T-helper 2 cell treated with Interferon-gamma antibody and Interleukin-4, amounts not matched to agents 5 μg/mL and 100 μg/mL, for 36 hours (primary cell): Measurements from ENCODE around the gene EPHA6.
"Not testable (repeated sequence)": the region's sequence is repeated elsewhere in the genome, so short reads cannot be mapped to it uniquely, and the experiment has no call there.

Source experiments
- DNase-seq: peaks from one replicate; pipeline ENCODE4 v3.0.0; 2021; ENCODE audit warnings: low spot score
- H3K27ac Mint-ChIP-seq: one replicate; pipeline ENCODE4 v1.8.0; 2021; ENCODE audit warnings: mild to moderate bottlenecking, mixed read lengths
- H3K27me3 Mint-ChIP-seq: one replicate; pipeline ENCODE4 v1.8.0; 2021; ENCODE audit warnings: low read depth, mixed read lengths
- H3K36me3 Mint-ChIP-seq: one replicate; pipeline ENCODE4 v1.8.0; 2021; ENCODE audit warnings: low read depth, mixed read lengths
- H3K4me1 Mint-ChIP-seq: one replicate; pipeline ENCODE4 v1.8.0; 2021; ENCODE audit warnings: low read depth, mixed read lengths
- H3K4me3 Mint-ChIP-seq: one replicate; pipeline ENCODE4 v1.8.0; 2022; ENCODE audit warnings: mild to moderate bottlenecking, moderate library complexity, mixed read lengths
- H3K9me3 Mint-ChIP-seq: one replicate; pipeline ENCODE4 v1.8.0; 2021; ENCODE audit warnings: mixed read lengths

Gene EPHA6

GRCh38 chr3:96852849-96853248 is 38.5 kb downstream of the EPHA6 start:
- no peak overlapping the region for H3K4me3 Mint-ChIP-seq
- no peaks in the 10 kb centered on the region for H3K27me3 Mint-ChIP-seq
- DNase-seq: no peak
- no peak overlapping the region for H3K27ac Mint-ChIP-seq
- no peaks in the 10 kb centered on the region for H3K4me1 Mint-ChIP-seq
- no peaks in the 10 kb centered on the region for H3K9me3 Mint-ChIP-seq
- H3K36me3 Mint-ChIP-seq: no peaks in the 10 kb centered on the region

- no peaks in the 10 kb centered on the region for H3K27me3 Mint-ChIP-seq
- no peak overlapping the region for H3K4me3 Mint-ChIP-seq
- DNase-seq: no peak
- H3K27ac Mint-ChIP-seq: no peak overlapping the region
- H3K4me1 Mint-ChIP-seq: no peaks in the 10 kb centered on the region
- no peaks in the 10 kb centered on the region for H3K36me3 Mint-ChIP-seq
- no peaks in the 10 kb centered on the region for H3K9me3 Mint-ChIP-seq
Measured at GRCh38 chr3:96860882-96861281, 46.5 kb downstream of the EPHA6 start.

- Mint-ChIP-seq H3K9me3 (no peaks in the 10 kb centered on the region), H3K4me1 (no peaks in the 10 kb centered on the region), H3K4me3 (no peak overlapping the region), H3K27ac (no peak overlapping the region), H3K27me3 (no peaks in the 10 kb centered on the region), H3K36me3 (no peaks in the 10 kb centered on the region)
- DNase-seq: no peak
Measured at GRCh38 chr3:96863129-96863740, 48.8 kb downstream of the EPHA6 start.

GRCh38 chr3:96865605-96866004 is 51.2 kb downstream of the EPHA6 start:
- H3K36me3 Mint-ChIP-seq: no peaks in the 10 kb centered on the region
- H3K27me3 Mint-ChIP-seq: no peaks in the 10 kb centered on the region
- H3K9me3 Mint-ChIP-seq: no peaks in the 10 kb centered on the region
- H3K4me1 Mint-ChIP-seq: no peaks in the 10 kb centered on the region
- no peak for DNase-seq
- no peak overlapping the region for H3K27ac Mint-ChIP-seq
- H3K4me3 Mint-ChIP-seq: no peak overlapping the region

DNA sequence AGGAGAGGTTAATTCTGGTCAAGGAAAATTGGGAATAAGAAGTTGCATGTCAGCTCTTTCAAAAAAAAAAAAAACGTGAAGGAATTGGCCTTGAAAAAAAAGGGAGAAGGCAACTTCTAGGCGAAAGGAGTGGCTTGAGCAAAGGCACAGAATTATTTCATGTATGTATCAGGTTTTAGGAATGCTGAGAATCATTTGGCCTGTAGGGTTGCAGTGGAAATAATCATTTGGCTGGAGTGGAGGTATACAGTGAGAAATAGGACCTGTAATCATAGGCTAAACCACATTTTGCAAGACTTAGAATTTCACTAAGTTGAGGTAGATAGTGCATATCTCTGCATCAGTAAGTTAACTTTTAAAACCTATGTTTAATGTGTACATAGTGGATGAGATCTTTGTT is 54.9 kb downstream of the EPHA6 start:
- Mint-ChIP-seq H3K36me3 (no peaks in the 10 kb centered on the region), H3K4me1 (no peaks in the 10 kb centered on the region), H3K27me3 (no peaks in the 10 kb centered on the region)

GRCh38 chr3:96877510-96877909 is 63.1 kb downstream of the EPHA6 start:
- Mint-ChIP-seq H3K27ac (no peak overlapping the region), H3K36me3 (no peaks in the 10 kb centered on the region)

More for the DNA sequence above, 54.9 kb downstream of the EPHA6 start:
- Mint-ChIP-seq H3K4me3 (no peak overlapping the region), H3K9me3 (no peaks in the 10 kb centered on the region), H3K27ac (no peak overlapping the region)
- no peak for DNase-seq

GRCh38 chr3:96900031-96900430 is 85.6 kb downstream of the EPHA6 start:
- no peak for DNase-seq
- Mint-ChIP-seq H3K36me3 (no peaks in the 10 kb centered on the region), H3K4me1 (no peaks in the 10 kb centered on the region), H3K9me3 (peaks cover 8% of the 10 kb centered on the region), H3K27ac (no peak overlapping the region), H3K27me3 (no peaks in the 10 kb centered on the region), H3K4me3 (no peak overlapping the region)

More at GRCh38 chr3:96877510-96877909, 63.1 kb downstream of the EPHA6 start:
- H3K27me3 Mint-ChIP-seq: no peaks in the 10 kb centered on the region
- H3K9me3 Mint-ChIP-seq: no peaks in the 10 kb centered on the region
- no peak for DNase-seq
- no peaks in the 10 kb centered on the region for H3K4me1 Mint-ChIP-seq
- no peak overlapping the region for H3K4me3 Mint-ChIP-seq

- H3K9me3 Mint-ChIP-seq: peaks cover 8% of the 10 kb centered on the region
- H3K4me1 Mint-ChIP-seq: no peaks in the 10 kb centered on the region
- no peak overlapping the region for H3K27ac Mint-ChIP-seq
- H3K36me3 Mint-ChIP-seq: no peaks in the 10 kb centered on the region
- H3K4me3 Mint-ChIP-seq: no peak overlapping the region
- H3K27me3 Mint-ChIP-seq: no peaks in the 10 kb centered on the region
- DNase-seq: no peak
Measured at GRCh38 chr3:96900566-96900965, 86.2 kb downstream of the EPHA6 start.

- H3K4me1 Mint-ChIP-seq: no peaks in the 10 kb centered on the region
- H3K9me3 Mint-ChIP-seq: no peaks in the 10 kb centered on the region
- H3K27ac Mint-ChIP-seq: no peak overlapping the region
- H3K27me3 Mint-ChIP-seq: no peaks in the 10 kb centered on the region
- no peak overlapping the region for H3K4me3 Mint-ChIP-seq
- no peak for DNase-seq
- H3K36me3 Mint-ChIP-seq: no peaks in the 10 kb centered on the region
Measured at GRCh38 chr3:96915445-96915844, 101.1 kb downstream of the EPHA6 start.

- H3K27me3 Mint-ChIP-seq: no peaks in the 10 kb centered on the region
- no peaks in the 10 kb centered on the region for H3K36me3 Mint-ChIP-seq
- H3K4me3 Mint-ChIP-seq: no peak overlapping the region
- peaks cover 35% of the 10 kb centered on the region for H3K9me3 Mint-ChIP-seq
- no peaks in the 10 kb centered on the region for H3K4me1 Mint-ChIP-seq
- no peak overlapping the region for H3K27ac Mint-ChIP-seq
- no peak for DNase-seq
Measured at GRCh38 chr3:96931119-96931862, 116.9 kb downstream of the EPHA6 start.

GRCh38 chr3:96942131-96942530 is 127.7 kb downstream of the EPHA6 start:
- not testable (repeated sequence) for H3K36me3 Mint-ChIP-seq, H3K4me3 Mint-ChIP-seq, H3K27me3 Mint-ChIP-seq, H3K4me1 Mint-ChIP-seq, H3K27ac Mint-ChIP-seq, DNase-seq
- peaks cover 26% of the 10 kb centered on the region for H3K9me3 Mint-ChIP-seq

DNA sequence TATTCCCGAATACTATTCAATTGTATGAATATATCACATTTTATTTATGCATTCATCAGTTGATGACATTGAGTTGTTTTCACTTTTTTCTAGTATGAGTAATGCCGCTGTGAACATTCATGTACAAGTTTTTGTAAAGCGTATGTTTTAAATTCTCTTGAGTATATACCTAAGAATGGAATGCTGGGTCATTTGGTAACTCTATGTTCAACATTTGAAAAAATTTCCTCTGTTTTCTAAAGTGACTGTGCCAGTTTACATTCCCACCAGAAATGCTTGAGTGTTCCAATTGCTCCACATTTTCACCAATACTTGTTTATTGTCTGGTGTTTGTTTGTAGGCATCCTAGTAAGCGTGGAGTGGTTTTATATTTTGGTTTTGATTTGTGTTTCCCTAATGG is 144.5 kb downstream of the EPHA6 start:
- no peak for DNase-seq
- Mint-ChIP-seq H3K9me3 (no peaks in the 10 kb centered on the region), H3K27me3 (no peaks in the 10 kb centered on the region), H3K4me1 (no peaks in the 10 kb centered on the region), H3K36me3 (no peaks in the 10 kb centered on the region), H3K4me3 (no peak overlapping the region), H3K27ac (no peak overlapping the region)

GRCh38 chr3:96959474-96959873 is 145.1 kb downstream of the EPHA6 start:
- Mint-ChIP-seq H3K27me3 (no peaks in the 10 kb centered on the region), H3K9me3 (no peaks in the 10 kb centered on the region), H3K36me3 (no peaks in the 10 kb centered on the region), H3K4me3 (no peak overlapping the region), H3K27ac (no peak overlapping the region), H3K4me1 (no peaks in the 10 kb centered on the region)
- DNase-seq: no peak

- DNase-seq: no peak
Measured at GRCh38 chr3:96959901-96960641, 145.7 kb downstream of the EPHA6 start.

More at GRCh38 chr3:96959901-96960641, 145.7 kb downstream of the EPHA6 start:
- Mint-ChIP-seq H3K36me3 (no peaks in the 10 kb centered on the region), H3K27ac (no peak overlapping the region), H3K9me3 (no peaks in the 10 kb centered on the region), H3K4me3 (no peak overlapping the region), H3K27me3 (no peaks in the 10 kb centered on the region), H3K4me1 (no peaks in the 10 kb centered on the region)
